ENCODE measurements around the gene CCSER1.
"Not testable (repeated sequence)": the region's sequence is repeated elsewhere in the genome, so short reads cannot be mapped to it uniquely, and the experiment has no call there.

Gene CCSER1

DNA sequence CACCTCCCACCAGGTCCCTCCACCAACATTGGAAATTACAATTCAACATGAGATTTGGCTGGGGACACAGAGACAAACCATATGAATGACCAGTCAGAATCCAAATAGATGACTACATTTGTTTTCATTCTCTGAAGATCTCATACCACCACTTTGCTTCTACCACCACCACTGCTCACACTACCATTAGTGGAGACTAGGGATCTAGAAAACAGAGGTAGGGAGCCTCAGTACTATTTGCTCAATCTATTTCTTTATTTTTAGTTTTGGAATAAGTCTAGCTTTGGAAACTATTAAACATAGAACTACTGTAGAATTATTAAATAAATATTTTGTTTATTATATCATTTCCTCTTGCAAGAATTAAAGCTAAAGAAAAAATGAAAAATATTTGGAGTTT, 727.9 kb downstream of the CCSER1 start:
- no peak for DNase-seq

GRCh38 chr4:90857081-90857820, 730.1 kb downstream of the CCSER1 start:
- DNase-seq: no peak

GRCh38 chr4:90875791-90876190, 748.6 kb downstream of the CCSER1 start:
- no peak for DNase-seq

- DNase-seq: no peak
Measured at GRCh38 chr4:90876296-90876695, 749.1 kb downstream of the CCSER1 start.

DNA sequence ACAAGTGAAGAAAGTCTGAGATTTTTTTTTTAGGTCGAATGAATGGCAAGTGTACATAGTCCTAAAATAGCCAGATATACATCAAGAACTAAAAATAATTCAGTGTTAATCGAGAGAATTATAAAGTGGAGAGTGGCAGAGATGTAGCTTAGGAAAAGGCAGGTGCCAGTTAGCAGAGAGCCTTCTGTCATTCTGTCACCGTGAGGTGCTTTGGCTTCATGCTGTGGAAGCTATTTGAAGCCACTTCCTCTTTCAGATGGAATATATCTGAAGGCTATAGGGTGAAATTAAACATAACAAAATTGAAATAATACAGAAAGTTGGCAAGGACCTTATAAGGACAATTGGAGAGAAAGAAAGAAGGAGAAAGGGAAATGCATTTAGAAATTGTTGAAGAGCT, 756.3 kb downstream of the CCSER1 start:
- no peak for DNase-seq

GRCh38 chr4:90888571-90888970, 761.4 kb downstream of the CCSER1 start:
- no peak for DNase-seq

GRCh38 chr4:90889171-90889570, 762.0 kb downstream of the CCSER1 start:
- no peak for DNase-seq

GRCh38 chr4:90903413-90903812, 776.2 kb downstream of the CCSER1 start:
- DNase-seq: not testable (repeated sequence)

DNA sequence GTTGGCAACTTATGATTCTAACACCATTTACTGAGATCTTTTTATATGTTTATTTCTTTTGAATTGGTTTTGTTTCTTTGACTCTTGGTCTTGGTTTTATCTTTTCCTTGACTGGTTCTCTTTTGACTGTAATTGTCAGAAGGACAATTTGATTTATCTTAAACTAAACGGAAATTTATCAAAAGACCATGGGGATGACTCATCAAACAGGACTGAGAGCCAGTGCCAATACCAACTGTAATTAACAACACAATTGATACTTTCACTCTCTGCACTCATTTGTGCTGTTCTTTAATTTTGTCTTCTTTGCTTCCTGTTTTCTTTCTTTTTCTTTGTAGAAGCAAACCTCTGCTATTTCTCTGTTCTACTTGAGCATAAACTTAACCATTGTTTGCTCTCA, 776.8 kb downstream of the CCSER1 start:
- DNase-seq: no peak

DNA sequence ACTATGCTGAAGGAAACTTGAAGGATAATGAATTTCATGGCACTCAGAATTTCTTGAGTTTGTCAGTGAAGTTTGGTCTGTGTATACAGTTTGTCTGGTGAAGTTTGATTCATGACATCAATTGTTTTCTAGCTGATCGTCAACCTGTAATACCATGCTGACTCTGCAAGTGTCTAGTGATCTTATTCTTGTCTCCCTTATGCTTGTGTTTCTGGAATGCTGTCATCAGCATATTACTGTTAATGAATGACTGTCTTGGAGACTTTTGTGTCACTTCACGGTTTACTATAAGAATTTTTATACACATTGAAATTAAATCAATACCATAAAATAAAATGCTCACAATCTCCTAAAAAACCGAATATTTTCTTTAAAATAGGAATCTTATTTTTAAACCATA, 779.0 kb downstream of the CCSER1 start:
- DNase-seq: no peak

DNA sequence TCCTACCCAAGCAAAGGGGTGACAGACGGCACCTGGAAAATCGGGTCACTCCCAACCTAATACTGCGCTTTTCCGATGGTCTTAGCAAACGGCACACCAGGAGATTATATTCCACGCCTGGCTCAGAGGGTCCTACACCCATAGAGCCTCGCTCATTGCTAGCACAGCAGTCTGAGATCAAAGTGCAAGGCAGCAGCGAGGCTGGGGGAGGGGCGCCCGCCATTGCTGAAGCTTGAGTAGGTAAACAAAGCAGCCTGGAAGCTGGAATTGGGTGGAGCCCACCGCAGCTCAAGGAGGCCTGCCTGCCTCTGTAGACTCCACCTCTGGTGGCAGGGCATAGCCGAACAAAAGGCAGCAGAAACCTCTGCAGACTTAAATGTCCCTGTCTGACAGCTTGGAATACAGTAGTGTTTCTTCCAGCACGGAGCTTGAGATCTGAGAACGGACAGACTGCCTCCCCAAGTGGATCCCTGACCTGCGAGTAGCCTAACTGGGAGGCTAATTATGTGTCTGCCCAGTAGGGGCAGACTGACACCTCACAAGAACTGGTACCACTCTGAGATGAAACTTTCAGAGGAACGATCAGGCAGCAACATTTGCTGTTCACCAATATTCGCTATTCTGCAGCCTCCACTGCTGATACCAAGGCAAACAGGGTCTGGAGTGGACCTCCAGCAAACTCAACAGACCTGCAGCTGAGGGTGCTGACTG, 784.7 kb downstream of the CCSER1 start:
- DNase-seq: not testable (repeated sequence)

- DNase-seq: no peak
Measured at GRCh38 chr4:90922174-90922573, 795.0 kb downstream of the CCSER1 start.

GRCh38 chr4:90926957-90927356, 799.8 kb downstream of the CCSER1 start:
- no peak for DNase-seq

- DNase-seq: no peak
Measured at GRCh38 chr4:90943311-90943710, 816.1 kb downstream of the CCSER1 start.

GRCh38 chr4:90946945-90947344, 819.8 kb downstream of the CCSER1 start:
- no peak for DNase-seq

DNA sequence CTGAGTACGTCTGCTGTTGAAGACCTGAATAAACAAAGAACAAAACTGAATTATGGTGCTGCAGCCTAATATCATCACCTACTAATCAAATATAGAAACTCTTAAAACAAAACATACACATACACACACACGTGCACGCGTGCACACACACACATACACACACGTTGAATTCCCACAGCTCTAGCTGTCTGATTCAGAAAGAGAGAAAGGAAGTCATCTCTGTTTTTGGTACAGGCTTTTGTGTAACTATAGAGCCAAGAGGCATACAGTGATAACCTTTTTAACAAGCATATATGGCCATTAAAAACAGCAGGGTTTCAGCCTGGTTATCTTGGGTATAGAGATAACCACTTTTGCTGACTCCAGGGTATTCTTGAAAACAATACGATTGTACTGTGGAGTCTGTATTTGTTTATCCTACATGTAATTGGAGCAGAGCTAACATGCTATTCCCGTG, 823.2 kb downstream of the CCSER1 start:
- no peak for DNase-seq

DNA sequence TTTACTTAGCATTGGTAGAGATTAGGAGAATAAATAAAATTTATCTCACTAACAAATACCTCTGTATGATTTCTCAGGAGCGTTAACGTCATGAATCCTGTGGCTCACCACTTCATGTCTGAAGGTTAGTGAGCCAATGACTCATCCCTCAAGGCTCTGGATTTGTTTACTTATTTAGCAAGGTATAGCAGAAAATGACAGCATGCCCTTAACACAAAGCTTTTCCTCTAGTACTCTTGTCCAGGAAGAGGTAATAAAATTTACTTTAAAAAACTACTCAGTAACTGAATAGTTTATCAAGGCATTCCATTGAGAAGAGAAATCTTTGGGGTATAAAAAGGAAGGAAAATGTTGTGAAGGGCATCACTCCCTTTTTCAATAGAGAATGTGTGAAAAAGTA, 823.8 kb downstream of the CCSER1 start:
- no peak for DNase-seq

GRCh38 chr4:90958256-90958895, 831.2 kb downstream of the CCSER1 start:
- DNase-seq: no peak

- no peak for DNase-seq
Measured at GRCh38 chr4:90960433-90960832, 833.2 kb downstream of the CCSER1 start.

DNA sequence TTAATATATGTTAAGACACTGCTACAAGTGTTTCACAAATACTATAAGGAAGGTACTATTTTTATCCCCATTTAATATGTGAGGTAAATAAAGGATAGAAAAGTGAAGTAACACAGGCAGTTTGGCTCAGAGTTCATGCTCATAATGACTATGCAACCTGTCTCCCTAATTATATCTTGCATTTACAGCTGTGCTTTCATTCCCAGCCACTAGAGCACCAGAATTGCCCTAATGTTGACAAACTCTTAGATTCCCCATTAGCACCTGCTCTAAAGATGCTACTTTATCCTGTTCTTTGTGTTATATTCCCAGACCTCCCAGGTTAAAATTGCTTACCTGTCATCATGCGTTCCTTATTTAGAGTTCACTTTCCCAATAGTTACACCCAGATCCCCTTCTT, 833.6 kb downstream of the CCSER1 start:
- no peak for DNase-seq

DNA sequence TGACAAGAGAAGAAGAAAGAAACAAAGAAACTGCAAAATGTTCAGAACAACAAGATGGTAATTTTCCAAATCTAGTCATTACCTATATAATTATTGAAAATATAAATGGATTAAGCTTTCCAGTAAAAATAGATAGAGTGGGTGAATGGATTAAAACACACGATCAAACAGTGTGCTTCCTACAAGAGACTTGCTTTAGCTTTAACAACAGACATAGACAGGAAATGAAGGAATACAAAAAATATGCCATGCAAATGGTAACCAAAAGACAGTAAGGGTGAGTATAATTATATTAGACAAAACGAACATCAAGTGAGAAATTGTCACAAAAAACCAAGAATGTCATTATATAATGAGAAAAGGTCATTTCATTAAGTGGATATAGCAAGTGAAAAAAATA, 842.8 kb downstream of the CCSER1 start:
- DNase-seq: no peak

- DNase-seq: no peak
Measured at GRCh38 chr4:90977726-90978125, 850.5 kb downstream of the CCSER1 start.

DNA sequence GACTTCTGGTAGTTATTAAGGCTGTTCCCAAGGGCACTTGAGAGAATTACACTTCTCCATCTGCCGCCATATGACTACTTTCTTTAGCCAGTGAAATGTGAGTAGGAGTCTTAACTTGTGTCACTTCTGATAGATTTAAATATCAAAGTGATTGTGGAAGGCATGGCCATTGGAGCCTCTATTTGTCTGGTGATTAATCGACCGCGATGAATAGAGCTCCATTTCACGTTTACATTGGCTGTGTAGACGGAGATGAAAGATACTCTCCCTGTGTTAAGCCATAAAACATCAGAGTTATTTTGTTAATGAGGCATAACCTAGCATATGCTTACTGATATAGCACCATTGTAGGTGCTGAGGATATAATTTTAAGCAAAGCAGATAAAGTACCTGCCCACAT, 852.4 kb downstream of the CCSER1 start:
- DNase-seq: no peak

- no peak for DNase-seq
Measured at GRCh38 chr4:90982813-90983212, 855.6 kb downstream of the CCSER1 start.
